ENCODE results near the gene MYOZ3. TPM values are rescaled to one million over a fixed set of nuclear protein-coding genes. Genes with fewer than 3 reads are reported as not detected.

MYOZ3 gene
- total and polyA plus RNA-seq, 10 donors: 0.04 to 1.2 (median 0.32) TPM; not detected in 1

GRCh38 chr5:150651382-150651781 lies 9.7 kb upstream of the MYOZ3 start:
- no peak for TF ChIP-seq POLR2A (IDR thresholded peaks at IDR 0.05)
- TF ChIP-seq CTCF (IDR thresholded peaks at IDR 0.05 in 8 of 11, conservative IDR thresholded peaks at IDR 0.05 in 3 of 11): no peak
- TF ChIP-seq POLR2AphosphoS5 (IDR thresholded peaks at IDR 0.05): no peak
- H3K4me1 ChIP-seq: peaks cover 10 to 88% (median 49%) of the 10 kb centered on the region in 6 donors
- H3K27me3 ChIP-seq (replicated peaks in 1 of 7): no peaks in the 10 kb centered on the region
- H3K4me3 ChIP-seq: no peak overlapping the region
- peak overlapping the region in 6 of 8 donors; percentile 7 to 66 (median 45) for H3K27ac ChIP-seq
- DNase-seq: no peak
- peaks cover 0 to 57% (median 22%) of the 10 kb centered on the region in 6 donors for H3K36me3 ChIP-seq
- intact Hi-C loops (cut with DNase I; ENCODE audit: low total_unique reads): no loop called here
- 25 to 57% (median 50%) methylated on average over 1 of the region's 1 CpG for WGBS, 5 donors
- H3K9me3 ChIP-seq: no peaks in the 10 kb centered on the region

- DNase-seq: no peak
- Histone ChIP-seq H3K27me3 (replicated peaks in 1 of 7) (no peaks in the 10 kb centered on the region), H3K4me3 (no peak overlapping the region), H3K36me3 (peaks cover 0 to 57% (median 22%) of the 10 kb centered on the region in 6 donors), H3K9me3 (no peaks in the 10 kb centered on the region), H3K27ac (peak overlapping the region in 5 of 8 donors; percentile 7 to 66 (median 27)), H3K4me1 (peaks cover 15 to 86% (median 49%) of the 10 kb centered on the region in 6 donors)
- intact Hi-C loops (cut with DNase I; ENCODE audit: low total_unique reads): no loop called here
- no peak for TF ChIP-seq CTCF (IDR thresholded peaks at IDR 0.05 in 8 of 11, conservative IDR thresholded peaks at IDR 0.05 in 3 of 11)
- peak in 1 of 3 donors; percentile 15 for TF ChIP-seq POLR2AphosphoS5 (IDR thresholded peaks at IDR 0.05)
- TF ChIP-seq POLR2A (IDR thresholded peaks at IDR 0.05): no peak
- WGBS, 5 donors: 65 to 83% (median 79%) methylated on average over 13 of the region's 13 CpGs
Measured at GRCh38 chr5:150651924-150652671, 9.0 kb upstream of the MYOZ3 start.

GRCh38 chr5:150653145-150653761 lies 7.8 kb upstream of the MYOZ3 start:
- WGBS, 5 donors: 79 to 88% (median 83%) methylated on average over 5 of the region's 5 CpGs
- intact Hi-C loops (cut with DNase I; ENCODE audit: low total_unique reads): no loop called here
- TF ChIP-seq POLR2AphosphoS5 (IDR thresholded peaks at IDR 0.05): no peak
- TF ChIP-seq CTCF (IDR thresholded peaks at IDR 0.05 in 8 of 11, conservative IDR thresholded peaks at IDR 0.05 in 3 of 11): no peak
- TF ChIP-seq POLR2A (IDR thresholded peaks at IDR 0.05): no peak
- H3K36me3 ChIP-seq: peaks cover 0 to 51% (median 19%) of the 10 kb centered on the region in 6 donors
- DNase-seq: no peak
- H3K27ac ChIP-seq: peak overlapping the region in 3 of 8 donors; percentile 18 to 28 (median 21)
- H3K4me3 ChIP-seq: no peak overlapping the region
- no peaks in the 10 kb centered on the region for H3K27me3 ChIP-seq (replicated peaks in 1 of 7)
- H3K4me1 ChIP-seq: peaks cover 16 to 85% (median 50%) of the 10 kb centered on the region in 6 donors
- no peaks in the 10 kb centered on the region for H3K9me3 ChIP-seq

Data from spleen (tissue), 11 donors.